22Rv1 (cell line): ENCODE measurements around the gene TGFBR3.

Experiments used
- ZFX ChIP-seq: fragments of 450-650 bp; IDR thresholded peaks from 2 replicates; pipeline ENCODE4 v1.6.1; 2017; ENCODE audit warnings: antibody characterized with exemption, borderline replicate concordance
- TF ChIP-seq, protein P1 (sequence below): fragments of 450-650 bp; IDR thresholded peaks from 2 replicates; pipeline ENCODE4 v1.5.1; 2017; ENCODE audit warnings: mild to moderate bottlenecking

DNA sequence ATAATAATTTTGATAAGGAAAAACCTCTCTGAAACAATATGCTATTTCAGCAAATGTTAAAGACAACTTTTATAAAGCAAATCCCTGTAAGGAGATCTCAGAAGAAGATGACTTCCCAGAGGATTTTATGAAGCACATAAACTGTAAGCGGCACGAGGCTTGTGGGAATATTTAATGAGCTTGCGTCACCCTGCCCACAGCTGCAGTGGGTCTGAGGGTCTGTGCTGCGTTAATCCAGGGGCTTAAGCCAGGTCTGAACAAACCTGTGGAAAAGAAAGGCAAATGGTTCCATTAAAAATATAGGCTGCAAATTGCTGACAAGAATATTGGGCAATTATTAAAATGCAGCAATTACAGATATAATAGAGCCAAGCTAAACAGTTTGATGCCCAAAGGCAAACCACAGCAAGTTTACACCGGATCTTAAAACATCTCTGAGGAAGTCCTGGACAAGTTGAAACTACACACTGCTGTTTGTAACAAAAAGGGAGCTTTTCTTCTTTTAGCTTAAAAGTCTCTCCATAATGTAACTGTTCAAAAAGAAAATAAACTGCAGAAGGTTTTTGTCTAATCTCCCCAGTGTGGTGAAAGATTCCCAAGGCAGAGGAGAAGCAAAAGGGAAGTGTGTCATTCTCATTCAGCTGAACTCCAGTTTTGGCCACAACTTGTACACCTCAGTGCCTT, 21.8 kb downstream of the TGFBR3 start:
- TF ChIP-seq, protein P1, sequence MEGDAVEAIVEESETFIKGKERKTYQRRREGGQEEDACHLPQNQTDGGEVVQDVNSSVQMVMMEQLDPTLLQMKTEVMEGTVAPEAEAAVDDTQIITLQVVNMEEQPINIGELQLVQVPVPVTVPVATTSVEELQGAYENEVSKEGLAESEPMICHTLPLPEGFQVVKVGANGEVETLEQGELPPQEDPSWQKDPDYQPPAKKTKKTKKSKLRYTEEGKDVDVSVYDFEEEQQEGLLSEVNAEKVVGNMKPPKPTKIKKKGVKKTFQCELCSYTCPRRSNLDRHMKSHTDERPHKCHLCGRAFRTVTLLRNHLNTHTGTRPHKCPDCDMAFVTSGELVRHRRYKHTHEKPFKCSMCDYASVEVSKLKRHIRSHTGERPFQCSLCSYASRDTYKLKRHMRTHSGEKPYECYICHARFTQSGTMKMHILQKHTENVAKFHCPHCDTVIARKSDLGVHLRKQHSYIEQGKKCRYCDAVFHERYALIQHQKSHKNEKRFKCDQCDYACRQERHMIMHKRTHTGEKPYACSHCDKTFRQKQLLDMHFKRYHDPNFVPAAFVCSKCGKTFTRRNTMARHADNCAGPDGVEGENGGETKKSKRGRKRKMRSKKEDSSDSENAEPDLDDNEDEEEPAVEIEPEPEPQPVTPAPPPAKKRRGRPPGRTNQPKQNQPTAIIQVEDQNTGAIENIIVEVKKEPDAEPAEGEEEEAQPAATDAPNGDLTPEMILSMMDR, result no peak
- no peak for TF ChIP-seq ZFX
